Stimulated activated CD4-positive, alpha-beta T cell treated with anti-CD3 and anti-CD28 coated beads, TNF-alpha, amount 100 ng/mL, for 1 hour (primary cell): ENCODE measurements around the gene ACVR1.
A peak's percentile ranks its signal among the peaks of the same experiment; 100 is the strongest.

Experiments used
- DNase-seq, 3 donors: peaks; one replicate each; pipeline ENCODE4 v3.0.0-alpha.2; 2020; ENCODE audit warnings: low read depth in 3 of 3, low spot score in 1 of 3

Gene ACVR1

DNA sequence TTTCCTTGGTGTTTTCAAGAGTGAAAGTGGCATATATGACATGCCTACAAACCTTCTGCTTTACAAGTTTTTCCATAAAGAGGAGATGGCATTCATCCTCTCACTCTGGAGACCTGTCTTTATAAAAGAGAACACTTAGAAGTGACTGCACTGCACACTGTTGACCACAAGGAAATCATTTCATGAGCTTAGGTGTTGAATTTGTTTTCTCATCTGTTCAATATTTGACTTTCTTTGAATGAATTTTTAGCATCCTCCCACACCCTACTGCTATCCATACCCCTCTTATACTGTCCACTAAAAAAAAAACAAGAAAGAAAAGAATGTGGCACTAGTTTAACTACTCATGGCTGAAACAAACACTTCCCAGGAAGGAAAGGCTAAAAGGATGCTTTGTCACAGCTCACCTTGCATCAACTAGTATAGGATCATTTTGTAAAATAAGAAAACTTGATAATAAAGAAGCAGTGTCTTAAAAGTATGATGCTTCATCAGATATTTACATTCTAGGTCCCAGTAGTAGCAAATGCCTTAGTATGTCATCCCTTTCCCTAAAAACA is 83.0 kb downstream of the ACVR1 start:
- DNase-seq = no peak

DNA sequence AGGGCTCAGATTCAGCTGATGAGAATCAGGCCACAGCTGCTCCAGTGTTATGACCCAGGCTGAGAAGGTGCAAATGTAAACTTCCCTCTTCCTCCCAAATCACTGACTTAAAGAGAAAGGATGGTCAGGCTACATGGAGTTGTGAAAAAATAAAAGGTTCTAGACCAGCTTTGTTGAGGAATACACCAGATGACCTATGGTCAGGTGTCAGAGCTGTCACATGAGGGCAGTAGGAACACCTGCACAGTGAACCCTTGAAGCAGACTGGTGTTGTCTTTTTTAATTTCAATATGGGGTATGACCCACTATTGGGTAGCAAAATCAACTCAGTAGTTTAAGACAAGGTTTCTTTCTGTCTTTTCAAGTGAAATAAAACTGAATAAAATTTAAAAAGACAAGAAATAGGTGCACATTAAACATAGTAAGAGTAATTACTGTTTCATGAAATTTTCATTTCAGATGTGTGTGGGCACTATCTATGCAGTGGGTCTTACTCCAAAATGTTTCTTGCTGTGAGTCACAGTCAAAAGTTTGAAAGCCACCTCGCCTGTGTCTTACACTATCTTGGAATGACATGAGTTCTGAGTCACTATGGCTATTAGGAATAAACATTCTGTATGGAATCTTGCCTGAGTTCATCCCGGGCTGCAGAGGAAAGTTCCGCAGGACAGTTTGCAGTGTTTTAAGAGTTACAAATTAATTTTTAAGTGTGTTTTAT is 83.6 kb downstream of the ACVR1 start:
- DNase-seq = no peak

GRCh38 chr2:157790780-157791179 is 85.3 kb downstream of the ACVR1 start:
- DNase-seq = no peak

DNA sequence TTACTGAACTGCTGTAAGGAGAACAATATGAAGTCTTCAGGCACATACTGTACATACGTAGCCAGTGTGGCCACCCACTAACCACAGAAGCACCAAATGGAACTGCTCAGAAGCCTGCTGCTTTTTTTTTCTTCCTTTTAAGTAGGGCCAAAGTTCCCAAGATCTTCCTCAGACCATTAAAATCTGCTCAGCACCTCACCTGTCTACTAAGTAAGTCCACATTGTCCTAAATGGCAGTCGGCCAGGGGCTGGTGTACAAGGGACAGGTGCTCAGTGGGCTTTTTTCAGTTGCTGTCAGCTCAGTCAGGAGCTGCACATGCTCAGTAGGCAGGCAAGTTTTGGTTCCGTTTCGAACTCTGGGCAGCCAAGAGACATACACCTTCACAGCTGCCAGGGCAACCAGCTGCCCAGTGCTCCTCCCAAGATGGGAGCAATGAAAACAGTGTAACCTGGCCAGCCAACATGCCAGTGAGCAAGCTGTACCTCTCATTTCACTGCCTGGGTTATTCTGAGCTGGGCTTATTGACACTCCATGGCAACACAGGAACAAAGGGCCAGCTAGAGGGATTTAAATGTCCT is 86.1 kb downstream of the ACVR1 start:
- no peak for DNase-seq

GRCh38 chr2:157789256-157789655 is 86.9 kb downstream of the ACVR1 start:
- DNase-seq = no peak

- no peak for DNase-seq
Measured at GRCh38 chr2:157788201-157788600, 87.9 kb downstream of the ACVR1 start.

- no peak for DNase-seq
Measured at GRCh38 chr2:157787364-157787938, 88.7 kb downstream of the ACVR1 start.

- DNase-seq = no peak
Measured at GRCh38 chr2:157786663-157787363, 89.3 kb downstream of the ACVR1 start.

DNA sequence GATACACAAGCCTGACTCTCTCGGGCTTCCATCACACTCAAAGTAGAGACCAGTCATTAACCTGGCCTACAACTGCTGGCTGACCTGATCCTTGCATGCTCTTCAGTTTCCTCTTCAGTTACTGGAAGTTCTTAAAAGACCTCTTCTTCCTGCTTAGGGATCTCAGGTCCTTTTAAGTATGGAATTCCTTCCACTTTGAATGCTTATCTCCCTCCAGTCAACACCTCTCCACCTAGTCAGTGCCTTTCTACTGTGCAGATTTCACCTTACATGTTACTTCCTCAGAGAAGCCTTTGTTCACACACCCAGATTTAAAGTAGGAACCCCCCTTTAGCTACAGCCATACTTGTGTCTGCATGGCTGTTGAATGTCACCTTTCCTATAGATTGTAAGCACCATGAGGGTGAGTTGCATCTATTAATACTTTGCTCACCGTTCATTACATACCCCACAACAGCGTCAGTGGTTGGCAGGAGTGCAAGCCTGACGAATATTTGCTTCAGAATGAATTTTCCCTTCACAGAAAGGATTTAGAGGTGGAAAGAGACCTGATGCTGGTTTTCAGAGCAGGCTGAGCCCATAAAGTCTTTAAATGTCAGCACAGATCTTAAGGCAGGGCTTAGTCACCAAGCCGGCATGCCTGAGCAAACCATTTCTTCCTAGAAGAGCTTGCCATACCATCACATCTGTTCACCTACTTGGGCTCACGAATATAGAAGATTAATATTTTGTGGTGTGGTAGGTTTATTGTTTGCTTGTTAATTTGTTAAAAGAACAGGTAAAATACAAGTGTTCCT is 90.1 kb downstream of the ACVR1 start:
- DNase-seq = no peak

GRCh38 chr2:157785200-157785599 is 90.9 kb downstream of the ACVR1 start:
- no peak for DNase-seq

DNA sequence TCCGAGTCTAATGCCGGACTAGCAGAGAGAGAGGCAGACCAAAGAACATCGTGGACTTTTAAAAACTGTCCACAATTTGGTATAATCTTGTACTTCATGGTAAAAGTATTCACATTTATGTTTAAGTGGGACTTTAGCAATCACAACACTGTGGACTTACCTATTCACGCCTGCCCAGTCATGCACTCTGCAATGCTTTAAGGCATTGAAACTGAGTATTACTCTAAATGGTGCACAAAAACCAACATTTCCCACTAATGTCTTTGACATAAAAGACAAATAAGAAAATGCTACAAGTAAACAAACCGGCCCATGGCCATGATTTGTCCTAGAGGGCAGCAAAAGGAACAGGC is 91.3 kb downstream of the ACVR1 start:
- no peak for DNase-seq

DNA sequence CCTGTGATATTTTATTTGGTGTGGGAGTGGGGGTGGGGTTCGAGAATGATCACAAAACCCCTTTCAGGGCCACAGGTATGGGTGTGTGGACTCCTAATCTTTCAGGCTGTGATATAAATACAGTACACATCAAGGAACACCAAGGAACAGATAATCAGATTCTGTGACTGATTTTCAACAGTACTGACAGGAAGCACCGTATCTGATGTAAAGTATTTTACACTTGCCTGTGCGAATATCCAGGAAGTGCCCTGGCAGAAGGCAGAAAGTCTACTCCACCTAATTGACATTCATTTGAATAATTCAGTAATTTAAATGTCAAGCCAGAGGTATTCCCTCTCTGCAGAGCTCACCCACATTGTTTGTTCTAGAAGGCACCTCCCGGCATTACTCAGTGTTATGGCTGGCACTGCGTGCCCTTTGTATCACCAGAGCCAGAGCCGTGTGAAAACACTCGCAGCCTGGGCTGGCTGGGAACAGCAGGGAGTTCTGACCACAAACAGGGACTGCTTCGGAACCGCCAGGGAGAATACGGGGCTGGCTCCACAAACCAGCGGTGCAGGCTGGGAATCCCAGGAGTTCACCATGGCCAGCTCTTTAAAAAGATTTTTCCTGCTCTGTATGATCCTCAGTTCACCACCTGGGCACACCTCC is 91.8 kb downstream of the ACVR1 start:
- no peak for DNase-seq

DNA sequence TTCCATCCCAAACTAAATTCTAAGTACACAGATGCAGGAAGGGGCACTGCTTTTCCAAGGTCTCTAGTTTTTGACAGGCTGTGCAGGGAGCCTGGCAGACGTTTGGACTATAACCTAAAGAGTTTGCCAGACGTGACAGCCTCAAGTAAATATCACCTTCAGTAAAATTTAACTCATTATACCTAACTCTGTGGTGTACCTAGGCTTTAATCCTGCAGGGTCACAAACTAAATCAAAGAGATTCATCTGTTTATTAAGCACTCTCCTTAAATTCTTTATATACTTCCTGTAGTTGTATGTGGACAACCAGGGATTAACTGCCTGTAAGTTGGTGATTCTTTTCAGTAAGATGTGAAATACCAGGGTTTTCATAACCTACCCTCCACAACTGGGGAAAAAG is 92.9 kb downstream of the ACVR1 start:
- no peak for DNase-seq

- DNase-seq = no peak
Measured at GRCh38 chr2:157782057-157782845, 93.9 kb downstream of the ACVR1 start.

DNA sequence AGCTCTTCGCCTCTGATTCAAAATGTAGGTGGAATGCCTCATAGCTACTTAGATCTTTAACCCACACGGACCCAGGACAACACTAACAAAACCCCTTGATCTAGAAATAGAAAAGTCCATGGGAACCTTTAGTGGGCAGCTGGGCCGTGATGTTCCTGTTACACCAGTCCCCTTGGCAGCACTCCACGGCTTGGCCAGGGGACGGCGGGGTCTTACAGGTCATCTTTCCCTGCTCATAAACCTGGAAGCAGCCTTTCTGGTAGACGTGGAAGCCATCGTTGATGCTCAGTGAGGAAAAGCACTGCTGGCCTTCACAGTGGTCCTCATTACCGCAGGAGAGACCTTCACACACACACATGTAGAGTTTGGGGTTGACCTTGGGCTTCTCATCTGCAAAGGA is 95.9 kb downstream of the ACVR1 start:
- DNase-seq = no peak

- DNase-seq = no peak
Measured at GRCh38 chr2:157779794-157780193, 96.3 kb downstream of the ACVR1 start.

DNA sequence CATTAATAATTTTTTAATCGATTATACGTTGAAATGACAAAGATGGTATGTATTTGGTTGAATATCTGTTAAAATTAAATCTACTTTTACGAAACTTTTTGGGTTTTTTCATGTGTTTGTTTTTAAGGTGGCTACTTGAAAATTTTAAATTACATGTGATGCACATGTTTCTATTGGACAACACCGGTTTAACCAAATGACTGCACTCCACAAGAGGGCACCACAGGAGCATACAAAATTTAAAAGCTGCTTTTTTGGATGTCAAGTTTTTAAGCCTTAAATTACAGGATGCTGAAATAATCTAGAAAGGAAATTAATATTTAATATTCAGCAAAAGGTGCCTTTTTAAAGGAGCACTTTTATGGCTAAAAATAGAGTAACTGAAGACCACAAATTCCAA is 98.7 kb downstream of the ACVR1 start:
- DNase-seq = peak in 1 of 3 donors; percentile 3

- DNase-seq = no peak
Measured at GRCh38 chr2:157771234-157771633, 104.9 kb downstream of the ACVR1 start.

DNA sequence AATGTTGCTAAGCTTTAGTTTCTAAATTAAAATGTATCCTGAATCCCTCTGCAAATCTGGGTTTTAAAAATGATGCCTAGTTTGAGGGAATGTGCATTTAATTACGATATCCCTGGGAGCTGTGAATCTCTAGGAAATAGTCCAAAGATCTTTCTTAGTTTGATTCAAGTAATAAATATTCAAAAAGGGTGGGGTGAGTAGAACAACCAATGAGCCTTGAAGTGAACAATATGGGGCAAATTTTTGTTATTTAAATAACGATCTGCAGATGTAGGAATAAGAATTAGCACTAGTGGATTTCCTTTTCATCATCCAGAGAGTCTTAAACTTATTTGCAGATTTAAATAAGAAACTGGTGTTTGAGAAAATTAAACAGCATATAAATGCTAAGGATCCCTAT is 106.3 kb downstream of the ACVR1 start:
- no peak for DNase-seq

DNA sequence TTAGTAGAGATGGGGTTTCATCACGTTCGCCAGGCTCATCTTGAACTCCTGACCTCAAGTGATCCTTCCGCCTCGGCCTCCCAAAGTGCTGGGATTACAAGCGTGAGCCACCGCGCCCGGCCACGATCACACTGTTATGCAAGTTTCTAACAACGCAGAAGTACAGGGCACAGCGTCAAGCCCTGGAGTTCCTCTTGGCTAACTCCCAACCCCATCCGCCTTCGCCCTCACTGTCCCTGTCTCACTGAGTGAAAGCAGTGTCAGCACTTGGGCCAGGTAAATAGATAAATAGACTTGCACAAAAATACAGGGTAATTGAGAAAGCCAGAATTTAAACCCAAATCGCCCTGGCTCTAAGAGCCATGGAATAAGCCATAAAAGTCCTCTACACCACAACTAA is 111.7 kb downstream of the ACVR1 start:
- DNase-seq = no peak
